H1 (cell line): ENCODE results near the gene XDH. TPM values are rescaled to one million over a fixed set of nuclear protein-coding genes. Genes with fewer than 3 reads are reported as not detected.

ENCODE experiments used
- BRCA1 ChIP-seq: IDR thresholded peaks from 2 replicates; pipeline ENCODE4 v1.6.1; 2012; ENCODE audit warnings: low read depth, low read length, improper control_type of control experiment
- CBX5 ChIP-seq: fragments of 300-800, 300-1000 bp; sonication (generic); IDR thresholded peaks from 2 replicates; pipeline ENCODE4 v1.7.1; 2016; ENCODE audit warnings: antibody characterized with exemption, low read length, low read depth
- HDAC2 ChIP-seq, 2 experiments: fragments of 300-600 bp in 1 of 2; sonication (generic) in 1 of 2; IDR thresholded peaks; 2 replicates each; pipeline ENCODE4 v1.6.1; 2011 to 2012; ENCODE audit warnings: low read depth in 2 of 2, low read length in 2 of 2, mild to moderate bottlenecking in 2 of 2, moderate library complexity in 2 of 2, borderline replicate concordance in 1 of 2, inconsistent platforms in 1 of 2
- MAFK ChIP-seq: IDR thresholded peaks from 2 replicates; pipeline ENCODE4 v1.6.1; 2012; ENCODE audit warnings: low read depth, mild to moderate bottlenecking, improper control_type of control experiment, low read length
- RBBP5 ChIP-seq: IDR thresholded peaks from 2 replicates; pipeline ENCODE4 v1.7.1; 2012; ENCODE audit warnings: low read depth, mild to moderate bottlenecking, inconsistent platforms, low read length, moderate library complexity, borderline replicate concordance
- RFX5 ChIP-seq: IDR thresholded peaks from 2 replicates; pipeline ENCODE4 v1.6.1; 2011; ENCODE audit warnings: low read depth, low read length, improper control_type of control experiment, borderline replicate concordance
- SP1 ChIP-seq: IDR thresholded peaks from 2 replicates; pipeline ENCODE4 v1.6.1; 2011; ENCODE audit warnings: low read depth, low read length
- TAF7 ChIP-seq: optimal IDR thresholded peaks from 2 replicates; pipeline ENCODE3; 2011; ENCODE audit warnings: low read depth, mild to moderate bottlenecking, inconsistent platforms, low read length, moderate library complexity, borderline replicate concordance
- polyA plus RNA-seq, 7 experiments: library from polyadenylated mRNA; depleted of rRNA in 3 of 7; stranded (reverse) in 5 of 7; unstranded in 2 of 7; fragments of >200 nt in 5 of 7; fragments of 200-250 nt in 2 of 7; gene quantifications; 1 replicate in 5 of 7; 2 replicates in 1 of 7; 4 replicates in 1 of 7; pipeline versions ENCODE4 v1.2.1 to v1.2.3, GENCODE V29; 2011 to 2013; ENCODE audit warnings: missing spikeins in 2 of 7, mixed read lengths in 2 of 7
- total RNA-seq: library from RNA; stranded (reverse); fragmentation: NEBNext Ultra II Directional; extraction: Animal tissue kit (Norgen Biotek cat#: 25700); gene quantifications from 2 replicates; pipeline ENCODE4 v1.2.1, GENCODE V29; 2021
- TF ChIP-seq, protein P1 (sequence below): IDR thresholded peaks from 2 replicates; pipeline ENCODE4 v1.6.1; 2012; ENCODE audit warnings: inconsistent platforms

XDH gene
- total and polyA plus RNA-seq, 2 of the 8 experiments (the other 6 are each of a cell fraction or from before 2014, with no cell fraction given) = 0.68 to 1.2 TPM

DNA sequence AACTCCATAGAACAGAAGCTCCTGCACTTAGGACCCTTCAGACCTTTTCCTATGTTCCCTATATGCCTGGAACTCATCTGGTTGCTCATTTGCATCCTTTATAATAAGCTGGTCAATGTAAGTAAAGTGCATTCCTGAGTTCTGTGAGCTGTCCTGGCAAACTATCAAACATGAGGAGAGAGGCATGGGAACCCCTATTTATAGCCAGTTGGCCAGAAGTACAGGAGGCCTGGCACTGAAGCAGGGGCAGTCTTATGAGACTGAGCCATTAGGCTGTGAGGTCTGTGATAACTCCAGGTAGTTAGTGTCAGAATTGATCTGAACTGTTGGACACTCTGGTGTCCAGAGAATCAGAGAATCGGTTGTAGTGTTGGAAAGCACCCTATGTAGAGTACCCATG, 92.2 kb downstream of the XDH start (continued):
- no peak for TF ChIP-seq TAF7
- TF ChIP-seq SP1 = no peak
- no peak for TF ChIP-seq MAFK
- TF ChIP-seq RBBP5 = no peak
- no peak for TF ChIP-seq HDAC2 (IDR thresholded peaks at IDR 0.05; ENCODE audit: borderline replicate concordance in 1 of 2, low read depth in 2 of 2, low read length in 2 of 2)
- TF ChIP-seq, protein P1, sequence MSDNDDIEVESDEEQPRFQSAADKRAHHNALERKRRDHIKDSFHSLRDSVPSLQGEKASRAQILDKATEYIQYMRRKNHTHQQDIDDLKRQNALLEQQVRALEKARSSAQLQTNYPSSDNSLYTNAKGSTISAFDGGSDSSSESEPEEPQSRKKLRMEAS = no peak
- no peak for TF ChIP-seq CBX5
- TF ChIP-seq RFX5 = no peak
- no peak for TF ChIP-seq BRCA1
